Islet of Langerhans (tissue), 1 donor: Measurements from ENCODE around the gene HSF4.
"Not testable (repeated sequence)": the region's sequence is repeated elsewhere in the genome, so short reads cannot be mapped to it uniquely, and the experiment has no call there.

Experiments used
- FAIRE-seq: peaks from one replicate; lab custom pipeline; 2011; peaks lifted over from hg19 to GRCh38; lab: Jason Lieb, UNC

Gene HSF4, protein sequence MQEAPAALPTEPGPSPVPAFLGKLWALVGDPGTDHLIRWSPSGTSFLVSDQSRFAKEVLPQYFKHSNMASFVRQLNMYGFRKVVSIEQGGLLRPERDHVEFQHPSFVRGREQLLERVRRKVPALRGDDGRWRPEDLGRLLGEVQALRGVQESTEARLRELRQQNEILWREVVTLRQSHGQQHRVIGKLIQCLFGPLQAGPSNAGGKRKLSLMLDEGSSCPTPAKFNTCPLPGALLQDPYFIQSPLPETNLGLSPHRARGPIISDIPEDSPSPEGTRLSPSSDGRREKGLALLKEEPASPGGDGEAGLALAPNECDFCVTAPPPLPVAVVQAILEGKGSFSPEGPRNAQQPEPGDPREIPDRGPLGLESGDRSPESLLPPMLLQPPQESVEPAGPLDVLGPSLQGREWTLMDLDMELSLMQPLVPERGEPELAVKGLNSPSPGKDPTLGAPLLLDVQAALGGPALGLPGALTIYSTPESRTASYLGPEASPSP

DNA sequence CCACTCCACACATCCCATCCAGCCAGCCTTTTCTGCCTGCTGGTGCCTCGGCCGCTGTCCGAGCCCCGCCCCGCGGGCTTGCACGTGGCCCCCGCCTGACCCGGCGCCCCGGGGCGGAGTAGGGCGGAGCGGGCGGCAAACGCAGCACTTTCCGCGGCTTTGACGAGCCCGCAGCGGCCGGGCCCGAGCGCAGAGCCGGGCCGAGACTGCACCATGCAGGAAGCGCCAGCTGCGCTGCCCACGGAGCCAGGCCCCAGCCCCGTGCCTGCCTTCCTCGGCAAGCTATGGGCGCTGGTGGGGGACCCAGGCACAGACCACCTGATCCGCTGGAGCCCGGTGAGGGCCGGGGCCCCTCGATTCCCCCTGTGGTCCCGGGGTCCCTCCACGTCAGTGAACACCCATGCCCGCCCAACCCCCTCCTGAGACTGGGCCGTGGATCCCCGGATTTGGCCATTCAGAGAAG lies at the start of gene HSF4:
Gene HSF4, plus strand, starts transcription at position 147 of the 463 bp plus-strand sequence. Its CDS starts 67 bp downstream, at position 214.
- FAIRE-seq = no peak

GRCh38 chr16:67114793-67115192 lies 49.8 kb upstream of the HSF4 start:
- no peak for FAIRE-seq

DNA sequence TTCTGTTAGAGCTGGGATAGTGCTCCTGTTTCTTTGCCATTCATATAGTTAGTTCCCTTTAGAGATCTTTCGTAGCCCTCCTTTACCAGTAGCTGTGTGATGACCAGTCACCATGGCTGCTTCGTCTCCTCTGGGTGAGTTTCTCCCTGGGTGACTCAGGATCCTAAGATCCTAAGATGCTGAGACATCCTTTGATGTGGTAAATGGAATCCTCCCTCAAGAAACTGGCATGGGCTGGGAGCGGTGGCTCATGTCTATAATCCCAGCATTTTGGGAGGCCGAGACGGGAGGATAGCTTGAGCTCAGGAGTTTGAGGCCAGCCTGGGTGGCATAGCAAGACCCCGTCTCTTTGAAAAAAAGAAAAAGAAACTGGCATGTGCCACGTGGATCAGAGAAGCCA lies 48.9 kb upstream of the HSF4 start:
- no peak for FAIRE-seq

- no peak for FAIRE-seq
Measured at GRCh38 chr16:67116388-67117311, 47.9 kb upstream of the HSF4 start.

- FAIRE-seq = no peak
Measured at GRCh38 chr16:67117716-67118115, 46.8 kb upstream of the HSF4 start.

DNA sequence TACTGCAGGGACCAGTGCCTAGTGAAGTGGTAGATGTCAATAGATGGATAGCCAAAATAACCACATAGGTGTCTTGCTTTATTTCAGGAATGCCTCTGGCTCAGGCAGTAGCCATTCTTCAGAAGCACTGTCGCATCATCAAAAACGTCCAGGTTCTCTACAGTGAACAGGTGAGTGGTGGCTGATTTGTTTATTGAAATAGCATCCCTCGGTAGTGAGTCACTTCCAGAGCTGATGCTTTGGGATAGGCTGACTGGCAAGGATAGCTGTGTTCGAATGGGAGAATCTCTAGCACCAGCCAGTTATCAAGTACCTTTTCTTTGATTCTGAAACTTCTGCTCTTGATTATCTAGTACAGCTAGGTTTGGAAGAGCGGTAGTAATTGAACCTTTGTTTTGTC lies 44.5 kb upstream of the HSF4 start:
- no peak for FAIRE-seq

DNA sequence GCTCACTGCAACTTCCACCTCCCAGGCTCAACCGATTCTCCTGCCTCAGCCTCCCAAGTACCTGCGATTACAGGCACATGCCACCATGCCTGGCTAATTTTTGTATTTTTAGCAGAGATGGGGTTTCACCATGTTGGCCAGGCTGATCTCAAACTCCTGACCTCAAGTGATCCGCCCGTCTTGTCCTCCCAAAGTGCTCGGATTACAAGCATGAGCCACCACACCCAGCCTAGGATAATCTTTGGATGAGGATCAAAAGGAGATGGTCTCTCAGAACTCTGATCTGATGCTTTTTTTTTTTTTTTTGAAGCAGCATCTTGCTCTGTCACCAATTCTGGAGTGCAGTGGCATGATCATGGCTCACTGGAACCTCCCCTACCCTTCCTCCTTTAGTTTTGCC lies 41.7 kb upstream of the HSF4 start:
- not testable (repeated sequence) for FAIRE-seq

DNA sequence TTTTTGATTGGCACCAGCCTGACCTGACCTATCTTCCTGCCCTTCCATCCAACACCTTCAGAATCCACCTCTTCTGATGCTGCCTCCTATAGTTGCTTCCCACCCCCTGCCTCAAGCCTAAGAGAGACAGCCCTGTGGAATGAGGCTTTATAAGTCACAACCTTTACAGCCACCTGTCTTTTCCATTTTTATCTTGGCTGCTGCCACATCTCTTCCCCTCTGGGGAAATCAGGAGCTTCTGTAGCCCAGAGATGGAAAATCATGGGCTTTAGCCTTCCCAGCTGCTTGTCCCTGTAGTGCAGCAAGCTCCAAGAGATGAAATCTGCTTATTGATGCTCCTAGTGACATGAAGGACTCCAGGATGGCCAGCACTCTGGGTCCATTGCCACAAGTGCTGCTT lies 36.1 kb upstream of the HSF4 start:
- no peak for FAIRE-seq

DNA sequence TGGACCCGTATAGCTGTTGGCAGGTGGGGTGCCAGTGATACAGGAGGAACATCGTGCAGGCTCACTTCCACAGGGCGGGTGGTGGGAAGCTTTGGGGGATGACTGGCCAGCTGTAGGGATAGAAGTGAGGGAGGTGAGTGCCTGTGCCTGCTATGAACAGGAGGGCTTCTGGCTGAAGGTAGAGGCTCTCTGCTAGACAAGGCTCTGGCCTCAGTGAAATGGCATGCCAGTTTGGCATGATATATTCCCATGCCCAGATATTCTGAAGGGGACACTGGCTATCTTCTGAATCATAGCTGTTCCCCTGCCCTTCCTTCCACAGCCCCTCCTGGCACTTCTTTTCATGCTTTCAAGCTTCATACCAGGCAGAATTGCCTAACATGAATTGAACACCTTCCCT lies 35.7 kb upstream of the HSF4 start:
- no peak for FAIRE-seq

GRCh38 chr16:67129422-67129821 lies 35.1 kb upstream of the HSF4 start:
- no peak for FAIRE-seq

- FAIRE-seq = no peak
Measured at GRCh38 chr16:67137605-67138004, 26.9 kb upstream of the HSF4 start.

DNA sequence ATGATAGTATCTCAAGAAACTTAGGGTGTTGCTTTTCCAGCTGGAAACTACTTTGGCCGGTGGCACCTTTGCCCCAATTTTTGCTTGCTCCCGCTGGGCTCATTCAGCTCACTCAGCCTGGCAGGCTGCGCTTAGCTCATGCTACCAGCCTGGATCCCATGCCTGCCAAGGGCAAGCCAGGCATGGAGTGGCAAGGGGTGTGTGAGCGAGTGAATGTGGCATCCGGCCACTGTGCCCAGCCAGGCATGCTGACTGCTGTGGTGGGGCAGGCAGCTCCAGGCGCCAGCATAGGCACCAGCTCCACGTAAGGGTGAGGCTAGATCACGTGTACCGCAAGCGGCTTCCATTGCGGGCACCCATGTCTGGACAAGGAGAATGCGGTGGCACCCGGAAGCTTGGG lies 23.2 kb upstream of the HSF4 start:
- FAIRE-seq = no peak

DNA sequence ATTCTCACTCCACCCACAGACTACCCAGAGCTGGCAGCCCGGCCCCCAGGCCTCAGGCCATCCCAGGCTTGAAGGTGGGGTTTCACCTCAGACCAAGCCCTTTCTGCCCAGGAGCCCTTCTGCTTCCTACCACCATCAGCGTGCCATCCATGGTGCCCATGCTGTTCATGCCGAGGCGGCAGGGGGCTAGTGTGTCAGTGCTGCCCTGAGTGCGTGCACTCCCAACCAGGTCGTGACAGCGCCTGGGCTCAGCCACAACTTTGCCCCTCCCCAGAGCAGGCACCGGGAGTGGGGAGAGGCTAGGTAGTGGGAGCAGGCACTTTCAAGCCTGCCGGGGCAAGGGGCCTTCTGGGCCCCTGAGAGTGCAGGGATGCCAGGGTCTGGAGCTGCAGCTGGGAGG lies 22.2 kb upstream of the HSF4 start:
- no peak for FAIRE-seq

- no peak for FAIRE-seq
Measured at GRCh38 chr16:67144943-67145342, 19.6 kb upstream of the HSF4 start.

- no peak for FAIRE-seq
Measured at GRCh38 chr16:67145746-67146145, 18.8 kb upstream of the HSF4 start.

DNA sequence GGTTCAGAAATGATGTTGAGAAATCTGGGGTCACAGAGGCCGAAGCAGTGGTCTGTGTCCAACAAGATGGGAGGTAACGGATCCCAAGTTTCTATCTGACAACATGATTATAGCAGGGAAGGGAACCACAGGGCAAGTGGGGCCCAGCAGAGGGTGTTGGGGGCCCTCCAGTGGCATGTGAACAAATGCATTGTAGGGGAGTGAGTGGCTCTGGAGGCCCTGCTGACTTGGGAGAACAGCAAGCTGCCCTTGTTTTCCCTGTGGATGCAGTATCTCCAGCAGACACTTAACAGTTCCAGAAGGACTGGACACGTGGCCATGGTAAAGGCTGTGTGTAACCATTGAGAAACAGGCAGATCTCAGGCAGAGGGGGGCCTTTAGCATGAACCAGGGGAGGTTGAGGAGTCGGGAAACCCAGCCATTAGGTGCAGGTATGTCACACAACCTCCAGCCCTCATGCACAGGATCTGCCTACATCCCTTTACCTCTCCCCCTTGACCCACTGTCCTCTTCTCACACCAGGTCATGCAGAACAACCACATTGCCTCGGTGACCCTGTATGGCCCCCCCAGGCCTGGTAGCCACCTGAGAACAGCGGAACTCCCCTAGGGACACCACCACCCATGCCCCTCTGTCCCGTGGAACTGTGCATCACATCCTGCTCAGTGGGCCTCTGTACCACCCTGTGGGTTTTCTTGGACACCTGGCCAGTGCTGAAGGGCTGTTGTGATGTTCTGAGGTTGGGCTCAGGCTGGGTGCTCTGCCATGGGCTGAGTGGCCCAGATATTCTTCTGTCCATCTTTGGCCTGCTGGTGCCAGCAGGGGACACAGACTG lies 17.8 kb upstream of the HSF4 start:
- FAIRE-seq = no peak

- FAIRE-seq = no peak
Measured at GRCh38 chr16:67147437-67148140, 17.0 kb upstream of the HSF4 start.

GRCh38 chr16:67148221-67148620 lies 16.3 kb upstream of the HSF4 start:
- FAIRE-seq = no peak

- no peak for FAIRE-seq
Measured at GRCh38 chr16:67148656-67149275, 15.8 kb upstream of the HSF4 start.

- FAIRE-seq = no peak
Measured at GRCh38 chr16:67149276-67150046, 15.1 kb upstream of the HSF4 start.
